NB4 (cell line): Measurements from ENCODE around the gene MNDA.

Experiments used
- DNase-seq: peaks from one replicate; pipeline ENCODE4 v3.0.0; 2010; ENCODE audit warnings: low read depth
- H3K4me3 ChIP-seq: one replicate; pipeline ENCODE4 v1.5.1; 2011; ENCODE audit warnings: mild to moderate bottlenecking, low read depth, low read length, moderate library complexity
- CTCF ChIP-seq: IDR thresholded peaks from one replicate; pipeline ENCODE4 v1.5.1; 2012; ENCODE audit warnings: low read depth, low read length
- MAX ChIP-seq: IDR thresholded peaks from 2 replicates; pipeline ENCODE4 v1.6.1; 2011; ENCODE audit warnings: low read depth, low read length
- MYC ChIP-seq: IDR thresholded peaks from 2 replicates; pipeline ENCODE4 v1.6.1; 2011; ENCODE audit warnings: low read depth, low read length
- POLR2A ChIP-seq: IDR thresholded peaks from 2 replicates; pipeline ENCODE4 v1.6.1; 2011; ENCODE audit warnings: mild to moderate bottlenecking; ENCODE audit not compliant: insufficient read length; ENCODE audit errors: extremely low read depth

The MNDA gene

GRCh38 chr1:158819461-158820443 is 11.4 kb upstream of the MNDA start:
- no peak for TF ChIP-seq POLR2A
- no peak for TF ChIP-seq CTCF
- TF ChIP-seq MAX = no peak
- no peak for TF ChIP-seq MYC
- DNase-seq = peak; percentile 83
- H3K4me3 ChIP-seq = peak overlapping the region; percentile 10

- TF ChIP-seq CTCF (no peak), MYC (no peak), POLR2A (no peak), MAX (no peak)
- DNase-seq = no peak
- no peak overlapping the region for H3K4me3 ChIP-seq
Observed at GRCh38 chr1:158821723-158822122, 9.4 kb upstream of the MNDA start.

- TF ChIP-seq POLR2A = no peak
- no peak for TF ChIP-seq CTCF
- TF ChIP-seq MYC = no peak
- no peak for TF ChIP-seq MAX
- H3K4me3 ChIP-seq = peak overlapping the region; percentile 86
- no peak for DNase-seq
Observed at GRCh38 chr1:158830074-158830677, 975 bp upstream of the MNDA start.

GRCh38 chr1:158833264-158833663 is 2.1 kb downstream of the MNDA start:
- H3K4me3 ChIP-seq = peak overlapping the region; percentile 86
- DNase-seq = peak; percentile 86
- TF ChIP-seq POLR2A (peak; percentile 47), CTCF (no peak)

- DNase-seq = no peak
- TF ChIP-seq MYC (no peak), POLR2A (no peak), CTCF (no peak), MAX (no peak)
- H3K4me3 ChIP-seq = peak overlapping the region; percentile 86
Observed at GRCh38 chr1:158836038-158836437, 4.9 kb downstream of the MNDA start.
